K562 (cell line): ENCODE results near the gene HBB. TPM values are rescaled to one million over a fixed set of nuclear protein-coding genes. Genes with fewer than 3 reads are reported as not detected.
A peak's percentile ranks its signal among the peaks of the same experiment; 100 is the strongest.

ENCODE experiments used
- ATAC-seq: fragments of 200-7000 bp; cut with Tn5 transposase; 3 replicates; pipeline ENCODE4 v1.9.1; 2020; ENCODE audit warnings: moderate library complexity
- BruUV-seq: library from RNA; stranded (reverse); fragments of 400-500 nt; replicated peaks from 2 replicates; lab custom pipeline; 2021; lab: Mats Ljungman, UMichigan
- CTCF ChIA-PET: fragments of 300-600 bp; formaldehyde crosslinking; extraction: SDS; loops from one replicate; lab custom pipeline; 2021; ENCODE audit warnings: low intra/inter-chr PET ratio; lab: Yijun Ruan, JAX
- POLR2A ChIA-PET: fragments of 300-600, 350-650 bp; sonication (Branson Sonifier 250); formaldehyde crosslinking; extraction: SDS; loops from one replicate; lab custom pipeline; 2021; ENCODE audit warnings: antibody characterized with exemption, inconsistent platforms; lab: Yijun Ruan, JAX
- DNase-seq, 4 experiments: peaks; one replicate each; pipeline versions ENCODE4 v3.0.0 to v3.0.0-alpha.2; 2011 to 2018; ENCODE audit warnings: low spot score in 3 of 4, mixed read lengths in 3 of 4; ENCODE audit errors: extremely low read depth in 1 of 4
- FAIRE-seq: peaks from 2 replicates; lab custom pipeline; 2011; peaks lifted over from hg19 to GRCh38; lab: Jason Lieb, UNC
- H2AFZ ChIP-seq: 2 replicates; pipeline ENCODE4 v1.6.0; 2011; ENCODE audit warnings: low read depth, low read length, control low read depth, inconsistent platforms
- H3K27ac ChIP-seq: fragments of 200-600 bp; 3 replicates; pipeline ENCODE4 v1.8.0; 2011; ENCODE audit warnings: low read depth, mild to moderate bottlenecking, control low read depth, inconsistent platforms, low read length, moderate library complexity, mixed read lengths; ENCODE audit errors: extremely low read depth
- H3K27me3 ChIP-seq, 2 experiments: fragments of 300-600 bp in 1 of 2; 2 replicates in 1 of 2; 3 replicates in 1 of 2; pipeline versions ENCODE4 v1.6.0 to v1.8.0; 2011; ENCODE audit warnings: inconsistent platforms in 2 of 2, low read length in 2 of 2, mild to moderate bottlenecking in 1 of 2, mixed read lengths in 1 of 2, moderate library complexity in 1 of 2; ENCODE audit not compliant: control insufficient read depth in 2 of 2, insufficient read depth in 2 of 2
- H3K36me3 ChIP-seq: fragments of 300-600 bp; 3 replicates; pipeline ENCODE4 v1.8.0; 2011; ENCODE audit warnings: mild to moderate bottlenecking, low read length, inconsistent platforms; ENCODE audit not compliant: control insufficient read depth, insufficient read depth
- H3K4me1 ChIP-seq, 2 experiments: fragments of 200-600 bp in 1 of 2; replicated peaks in 1 of 2; 2 replicates in 1 of 2; 3 replicates in 1 of 2; pipeline versions ENCODE4 v1.5.1 to v1.8.0; 2011; ENCODE audit warnings: inconsistent platforms in 2 of 2, low read length in 2 of 2, mild to moderate bottlenecking in 1 of 2, mixed read lengths in 1 of 2, moderate library complexity in 1 of 2; ENCODE audit not compliant: control insufficient read depth in 2 of 2, insufficient read depth in 2 of 2
- H3K4me2 ChIP-seq: 2 replicates; pipeline ENCODE4 v1.6.1; 2011; ENCODE audit warnings: low read length, control low read depth, inconsistent platforms, mixed read lengths; ENCODE audit not compliant: insufficient read depth
- H3K4me3 ChIP-seq: fragments of 200-600 bp; sonication (generic), shearing (Covaris generic); 2 replicates; pipeline ENCODE4 v1.5.1; 2016; ENCODE audit warnings: control low read depth, inconsistent platforms
- H3K79me2 ChIP-seq: fragments of 200-600 bp; 3 replicates; pipeline ENCODE4 v1.8.0; 2011; ENCODE audit warnings: low read length, inconsistent platforms; ENCODE audit not compliant: control insufficient read depth, insufficient read depth
- H3K9ac ChIP-seq, 2 experiments: 2 replicates each; pipeline versions ENCODE4 v1.6.0 to v1.6.1; 2011; ENCODE audit warnings: low read depth in 2 of 2, low read length in 2 of 2, control low read depth in 1 of 2, inconsistent platforms in 1 of 2, mild to moderate bottlenecking in 1 of 2, mixed read lengths in 1 of 2; ENCODE audit not compliant: insufficient read depth in 1 of 2
- H3K9me1 ChIP-seq: one replicate; pipeline ENCODE4 v1.6.0; 2011; ENCODE audit warnings: inconsistent platforms, mild to moderate bottlenecking, low read length, moderate library complexity; ENCODE audit not compliant: control insufficient read depth, insufficient read depth
- H3K9me3 ChIP-seq: replicated peaks from 2 replicates; pipeline ENCODE4 v1.5.1; 2011; ENCODE audit warnings: low read depth, low read length, inconsistent platforms; ENCODE audit not compliant: control insufficient read depth, insufficient read depth
- H4K20me1 ChIP-seq: replicated peaks from 2 replicates; pipeline ENCODE4 v1.6.1; 2011; ENCODE audit warnings: low read length, inconsistent platforms, mixed read lengths; ENCODE audit not compliant: control insufficient read depth, insufficient read depth
- ARID1B ChIP-seq: fragments of 450-650 bp; IDR thresholded peaks from 2 replicates; pipeline ENCODE4 v1.6.1; 2016; ENCODE audit warnings: antibody characterized with exemption, mild to moderate bottlenecking, inconsistent platforms
- BRF1 ChIP-seq: IDR thresholded peaks from 3 replicates; pipeline ENCODE4 v1.6.1; 2011; ENCODE audit warnings: borderline replicate concordance, mild to moderate bottlenecking; ENCODE audit not compliant: insufficient read length; ENCODE audit errors: extremely low read depth
- CBX1 ChIP-seq: sonication (generic); IDR thresholded peaks from 2 replicates; pipeline ENCODE4 v1.6.1; 2016; ENCODE audit warnings: antibody characterized with exemption, low read depth, mild to moderate bottlenecking
- DACH1 ChIP-seq: fragments of 450-650 bp; IDR thresholded peaks from 2 replicates; pipeline ENCODE4 v1.6.1; 2018; ENCODE audit not compliant: partially characterized antibody
- MEIS2 ChIP-seq: fragments of 450-650 bp; IDR thresholded peaks from 2 replicates; pipeline ENCODE4 v1.6.1; 2014; ENCODE audit warnings: mild to moderate bottlenecking; ENCODE audit not compliant: partially characterized antibody
- NCOA2 ChIP-seq, 2 experiments: fragments of 450-650 bp; IDR thresholded peaks; 2 replicates each; pipeline ENCODE4 v1.6.1; 2018; ENCODE audit warnings: mild to moderate bottlenecking in 2 of 2, moderate library complexity in 1 of 2; ENCODE audit not compliant: partially characterized antibody in 2 of 2
- NCOR1 ChIP-seq: fragments of 450-650 bp; IDR thresholded peaks from 2 replicates; pipeline ENCODE4 v1.6.1; 2016; ENCODE audit warnings: mild to moderate bottlenecking, moderate library complexity
- NONO ChIP-seq, 2 experiments: fragments of 200-400 bp in 1 of 2; fragments of 450-650 bp in 1 of 2; formaldehyde crosslinking in 1 of 2; IDR thresholded peaks; 2 replicates each; pipeline ENCODE4 v1.6.1; 2017; ENCODE audit warnings: low read depth in 2 of 2, mild to moderate bottlenecking in 2 of 2, moderate library complexity in 2 of 2, low read length in 1 of 2
- SMARCA4 ChIP-seq: fragments of 450-650 bp; IDR thresholded peaks from 2 replicates; pipeline ENCODE4 v1.6.1; 2016
- TAL1 ChIP-seq: fragments of 450-650 bp; IDR thresholded peaks from 2 replicates; pipeline ENCODE4 v1.6.1; 2016; ENCODE audit warnings: mild to moderate bottlenecking
- TBP ChIP-seq: optimal IDR thresholded peaks from 2 replicates; pipeline ENCODE3; 2011; ENCODE audit warnings: low read depth, low read length, improper control_type of control experiment
- TCF3 ChIP-seq: sonication (generic); formaldehyde crosslinking; IDR thresholded peaks from 2 replicates; pipeline ENCODE4 v1.4.0; 2020; ENCODE audit warnings: mild to moderate bottlenecking, missing genetic modification reagents
- YBX1 ChIP-seq: fragments of 450-650 bp; IDR thresholded peaks from 2 replicates; pipeline ENCODE4 v1.7.1; 2016; ENCODE audit warnings: mild to moderate bottlenecking
- ZNF134 ChIP-seq: fragments of 250-450 bp; sonication (Bioruptor Pico); conservative IDR thresholded peaks from 2 replicates; pipeline ENCODE4 v1.4.0; 2020
- ZNF175 ChIP-seq: fragments of 200-800 bp; sonication (Bioruptor generic); IDR thresholded peaks from 2 replicates; pipeline ENCODE4 v1.6.1; 2016; ENCODE audit warnings: low read depth, mild to moderate bottlenecking, missing genetic modification characterization, missing compliant biosample characterization
- in situ Hi-C: fragments of 300-500 bp; cut with MboI; formaldehyde crosslinking; loops from 4 replicates; pipeline ENCODE4 v1.15.0; 2018; ENCODE audit warnings: inconsistent platforms, mixed read lengths
- intact Hi-C: fragments of 100-400 bp; cut with micrococcal nuclease; formaldehyde crosslinking; loops from 2 replicates; pipeline ENCODE4 v1.14.2; 2022
- polyA plus RNA-seq, 8 experiments: library from polyadenylated mRNA; depleted of rRNA in 4 of 8; stranded (reverse) in 5 of 8; unstranded in 3 of 8; fragments of >200 nt; fragmentation: Nextera tagmentation in 2 of 8; fragmentation: Illumina TruSeq in 1 of 8; extraction: Ambion mirVana in 2 of 8; extraction: Trizol in 1 of 8; gene quantifications; 2 replicates each; pipeline versions ENCODE4 v1.2.1 to v1.2.3, GENCODE V29; 2011 to 2014; ENCODE audit warnings: inconsistent platforms in 1 of 8, missing spikeins in 1 of 8
- total RNA-seq, 7 experiments: library from RNA; depleted of rRNA in 6 of 7; stranded (reverse); fragments of >200 nt in 6 of 7; fragmentation: Illumina TruSeq in 2 of 7; extraction: Trizol in 2 of 7; gene quantifications; 2 replicates each; pipeline versions ENCODE4 v1.2.1 to v1.2.3, GENCODE V29; 2011 to 2021; ENCODE audit warnings: low replicate concordance in 1 of 7

Gene HBB
- total and polyA plus RNA-seq, 9 of the 15 experiments (the other 6 are each of a cell fraction or from before 2014, with no cell fraction given) = 0.33 to 3.4 (median 1.2) TPM; not detected in 2

DNA sequence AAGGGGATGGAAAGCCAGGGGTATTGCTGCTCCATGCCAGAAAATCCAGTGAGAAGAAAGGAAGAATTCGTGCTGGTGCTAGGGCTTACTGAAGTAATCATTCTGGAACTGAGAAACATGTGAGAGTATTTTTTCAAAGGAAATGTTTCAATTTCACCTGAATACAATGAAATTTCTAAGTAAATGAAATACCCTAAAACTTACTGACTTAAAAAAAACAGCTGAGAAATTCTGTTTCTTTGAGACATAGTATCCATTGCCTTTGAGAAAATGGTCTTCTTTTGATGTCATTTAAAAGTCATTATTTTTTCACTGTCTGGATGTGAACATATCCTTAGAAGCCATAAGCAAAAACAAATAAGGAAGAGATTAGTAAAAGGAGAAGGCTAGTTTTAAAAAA is 26.3 kb downstream of the HBB start, which contains the start of gene OR51V1 (continued):
- TF ChIP-seq YBX1 (no peak), DACH1 (no peak)

DNA sequence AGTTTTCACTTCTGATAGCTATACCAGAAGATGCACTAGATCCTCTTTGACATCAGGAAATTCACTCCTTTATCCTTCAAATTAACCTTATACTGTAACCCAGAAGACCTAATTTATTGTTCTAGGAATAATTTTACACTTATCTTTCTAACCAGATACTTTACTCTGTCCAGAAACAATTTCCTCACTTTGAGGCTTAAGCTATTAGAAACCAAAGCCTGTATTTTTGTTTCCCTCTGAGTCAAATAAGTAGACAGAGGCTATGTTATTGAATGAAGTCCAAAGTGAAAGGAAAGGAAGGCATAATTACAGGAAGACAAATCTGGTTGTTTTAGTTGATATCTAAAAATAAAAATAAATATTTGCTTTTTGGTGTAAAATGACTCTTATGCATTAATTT is 28.6 kb downstream of the HBB start:
- ChIA-PET POLR2A (interaction anchor here (1.2 kb wide), 1 partner anchor 91 kb away, joined by 3 read pairs; no protein-coding TSS in a partner anchor), CTCF (no interaction called here)
- no TSS peak for BruUV-seq
- H2AFZ ChIP-seq = peak overlapping the region; percentile 50; the same call in 1 of the 2 replicates
- H4K20me1 ChIP-seq = no peaks in the 10 kb centered on the region
- FAIRE-seq (no peak), ATAC-seq (no peak), DNase-seq (no peak)
- H3K9me1 ChIP-seq = no peaks in the 10 kb centered on the region
- no peaks in the 10 kb centered on the region for H3K79me2 ChIP-seq
- in situ Hi-C loops = no loop called here
- no peak overlapping the region for H3K27ac ChIP-seq
- H3K4me3 ChIP-seq = no peak overlapping the region
- no peak for TF ChIP-seq TBP
- TF ChIP-seq NONO (IDR thresholded peaks at IDR 0.05; ENCODE audit: low read depth in 2 of 2, low read length in 1 of 2) = no peak
- TF ChIP-seq ARID1B = peak; percentile 49
- TF ChIP-seq SMARCA4 = no peak
- TF ChIP-seq NCOR1 = 0 out of 2 replicates have a peak, but pooled peaks have one; percentile 17
- TF ChIP-seq TAL1 = 0 out of 2 replicates have a peak, but pooled peaks have one; percentile 14
- peak; percentile 55 for TF ChIP-seq TCF3 (CRISPR knock-in tag)
- no peak for TF ChIP-seq BRF1
- peak in 1 of 2 experiments; percentile 22 for TF ChIP-seq NCOA2 (IDR thresholded peaks at IDR 0.05; ENCODE audit: partially characterized antibody in 2 of 2)
- peak; percentile 42 for TF ChIP-seq MEIS2
- TF ChIP-seq ZNF134 (CRISPR knock-in tag) = no peak
- no peak for TF ChIP-seq ZNF175 (CRISPR knock-in tag)
- TF ChIP-seq CBX1 = no peak
- H3K4me2 ChIP-seq = no peak overlapping the region
- no peaks in the 10 kb centered on the region for H3K36me3 ChIP-seq
- no peak overlapping the region for H3K9ac ChIP-seq
- H3K9me3 ChIP-seq = no peaks in the 10 kb centered on the region
- H3K27me3 ChIP-seq = no peaks in the 10 kb centered on the region
- peaks cover 6 to 18% of the 10 kb centered on the region in 2 experiments; a peak in 4 of 5 replicates for H3K4me1 ChIP-seq
- intact Hi-C loops = no loop called here
